Uterus (tissue), 2 donors: ENCODE measurements around the gene BRF1.

Experiments used
- CTCF ChIP-seq, 4 experiments: fragments of 200-600 bp in 2 of 4; fragments of 450-650 bp in 2 of 4; sonication (generic) in 2 of 4; IDR thresholded peaks; one replicate each; pipeline ENCODE4 v1.5.1; 2016 to 2019; ENCODE audit warnings: antibody characterized with exemption in 4 of 4, mild to moderate bottlenecking in 2 of 4, moderate library complexity in 1 of 4
- POLR2A ChIP-seq, 2 donors: fragments of 450-650 bp; IDR thresholded peaks; one replicate each; pipeline ENCODE4 v1.6.1; 2016; ENCODE audit warnings: antibody characterized with exemption in 2 of 2, mild to moderate bottlenecking in 1 of 2, moderate library complexity in 1 of 2

DNA sequence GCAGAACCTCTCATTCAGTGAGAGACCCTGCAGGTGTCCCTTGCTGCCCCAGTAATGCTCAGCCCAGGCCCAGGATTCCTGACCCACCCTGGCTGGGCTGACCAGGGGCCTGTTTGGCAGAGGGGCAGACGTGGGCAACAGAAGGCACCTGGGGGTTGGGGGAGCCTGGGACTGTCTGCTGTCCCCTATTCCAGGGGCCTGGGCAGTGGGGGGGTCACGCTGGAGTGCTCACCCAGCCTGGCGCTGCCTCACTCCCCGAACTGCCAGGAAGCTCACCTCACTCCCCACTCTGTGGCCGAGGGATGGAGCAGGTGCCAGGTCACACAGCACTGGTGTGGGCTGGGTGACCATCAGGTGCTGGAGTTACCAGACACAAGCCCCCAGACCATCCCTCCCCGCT is 97.1 kb downstream of the BRF1 start:
- TF ChIP-seq CTCF (IDR thresholded peaks at IDR 0.05): no peak
- no peak for TF ChIP-seq POLR2A (IDR thresholded peaks at IDR 0.05)
